Inflammatory macrophage treated with lipopolysaccharide for 4 hours (primary cell): ENCODE data around the gene DMRT2.

ENCODE experiments used
- DNase-seq: peaks from one replicate; pipeline ENCODE4 v3.0.0-alpha.2; 2020

The DMRT2 gene

GRCh38 chr9:1096155-1096964 lies 46.2 kb downstream of the DMRT2 start:
- DNase-seq, result no peak

GRCh38 chr9:1098551-1098950 lies 48.4 kb downstream of the DMRT2 start:
- no peak for DNase-seq

GRCh38 chr9:1100201-1100600 lies 50.0 kb downstream of the DMRT2 start:
- no peak for DNase-seq

- DNase-seq, result no peak
Observed at GRCh38 chr9:1100945-1101344, 50.8 kb downstream of the DMRT2 start.

- no peak for DNase-seq
Observed at GRCh38 chr9:1101846-1102641, 51.9 kb downstream of the DMRT2 start.

- DNase-seq, result no peak
Observed at GRCh38 chr9:1102642-1102970, 52.4 kb downstream of the DMRT2 start.
